Femur (tissue), 1 donor: ENCODE measurements around the gene DDT.
"Not testable (repeated sequence)": the region's sequence is repeated elsewhere in the genome, so short reads cannot be mapped to it uniquely, and the experiment has no call there.

Source experiments
- DNase-seq: peaks from one replicate; pipeline ENCODE4 v3.0.0-alpha.2; 2017

Gene DDT

DNA sequence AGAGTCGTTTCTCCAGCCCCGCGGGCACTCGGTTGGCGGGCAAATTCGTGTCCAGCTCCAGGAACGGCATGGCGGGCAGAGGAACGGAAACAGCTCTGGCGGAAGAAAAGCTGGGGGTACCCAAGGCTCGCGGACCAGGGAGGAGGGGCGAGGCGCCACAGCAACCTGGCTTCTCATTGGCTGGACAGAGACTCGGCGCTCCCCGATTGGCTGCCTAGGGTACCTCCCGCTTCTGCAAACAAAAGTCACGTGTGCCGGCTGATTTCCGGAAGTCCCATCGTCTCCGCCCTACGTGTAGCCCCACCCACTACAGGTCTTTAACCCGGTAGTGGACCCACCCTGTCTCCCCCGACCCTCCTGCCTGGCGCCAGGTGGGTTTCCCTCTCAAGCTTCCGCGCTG, at the start of gene DDT:
Gene DDT, minus strand, starts transcription at position 97 of the 400 bp plus-strand sequence. Its CDS starts 27 bp downstream, at position 70.
- DNase-seq, result not testable (repeated sequence)

DNA sequence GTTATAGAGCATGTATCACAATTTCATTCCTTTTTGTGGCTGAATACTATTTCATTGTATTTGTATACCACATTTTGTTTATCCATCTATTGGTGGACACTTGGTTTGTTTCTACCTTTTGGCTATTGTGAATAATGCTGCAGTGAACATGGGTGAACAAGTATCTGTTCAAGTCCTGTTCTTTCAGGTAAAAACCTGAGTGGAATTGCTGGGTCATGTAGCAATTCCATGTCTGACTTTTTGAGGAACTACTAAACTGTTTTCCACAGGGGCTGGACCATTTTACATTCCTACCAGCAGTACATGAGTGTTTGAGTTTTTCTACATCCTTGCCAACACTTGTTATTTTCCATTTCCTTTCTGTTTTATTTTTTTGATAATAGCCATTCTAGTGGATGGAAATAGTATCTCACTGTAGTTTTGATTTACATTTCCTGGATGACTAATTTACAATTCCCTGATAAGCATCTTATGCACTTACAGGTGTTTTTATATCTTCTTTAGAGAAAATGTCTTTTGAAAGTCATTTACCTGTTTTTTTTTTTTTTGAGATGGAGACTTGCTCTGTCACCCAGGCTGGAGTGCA, 49.1 kb upstream of the DDT start:
- no peak for DNase-seq

DNA sequence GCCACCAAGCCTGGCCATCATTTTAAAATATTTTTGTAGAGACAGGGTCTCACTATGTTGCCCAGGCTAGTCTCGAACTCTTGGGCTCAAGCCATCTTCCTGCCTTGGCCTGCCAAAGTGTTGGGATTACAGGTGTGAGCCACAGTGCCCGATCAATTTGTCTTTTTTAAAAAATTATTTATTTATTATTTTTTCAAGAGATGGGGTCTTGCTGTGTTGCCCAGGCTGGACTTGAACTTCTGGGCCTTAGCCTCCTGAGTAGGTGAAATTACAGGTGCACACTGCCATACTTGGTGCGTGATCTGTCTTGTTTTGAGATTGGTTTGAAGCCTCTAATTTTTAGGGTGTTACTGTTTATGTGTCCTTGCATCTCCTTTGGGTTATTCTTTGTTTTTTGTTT, 47.1 kb upstream of the DDT start:
- DNase-seq, result no peak

DNA sequence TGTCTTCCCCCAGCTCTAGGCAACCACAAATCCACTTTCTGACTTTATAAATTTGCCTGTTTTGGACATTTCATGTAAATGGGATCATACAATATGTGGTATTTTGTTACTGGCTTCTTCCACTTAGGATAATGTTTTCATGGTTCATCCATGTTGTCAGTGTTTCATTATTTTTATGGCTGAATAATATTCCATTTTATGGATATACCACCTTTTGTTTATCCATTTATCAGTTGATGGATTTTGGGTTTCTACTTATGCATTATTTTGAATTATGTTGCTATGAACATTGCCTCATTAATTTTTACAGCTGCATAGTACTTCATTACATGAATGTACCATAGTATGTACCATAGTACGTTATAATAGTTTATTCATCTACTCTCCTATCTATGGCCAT, 41.9 kb upstream of the DDT start:
- no peak for DNase-seq

DNA sequence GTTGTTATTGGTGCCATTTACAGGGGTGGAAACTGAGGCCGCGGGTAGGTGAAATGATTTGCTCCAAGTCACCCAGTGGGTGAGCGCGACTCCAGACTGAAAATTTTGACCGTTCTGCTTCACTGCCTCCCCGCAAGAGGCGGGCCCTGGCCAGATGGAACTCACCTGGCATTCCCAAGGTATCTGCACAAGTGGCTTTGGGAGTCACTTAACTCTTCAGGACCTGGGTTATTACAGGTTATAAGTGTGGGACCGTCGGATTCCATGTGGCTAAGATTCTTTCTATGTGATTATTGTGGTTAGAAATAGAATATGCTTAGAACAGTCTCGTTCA, 37.5 kb upstream of the DDT start:
- no peak for DNase-seq

DNA sequence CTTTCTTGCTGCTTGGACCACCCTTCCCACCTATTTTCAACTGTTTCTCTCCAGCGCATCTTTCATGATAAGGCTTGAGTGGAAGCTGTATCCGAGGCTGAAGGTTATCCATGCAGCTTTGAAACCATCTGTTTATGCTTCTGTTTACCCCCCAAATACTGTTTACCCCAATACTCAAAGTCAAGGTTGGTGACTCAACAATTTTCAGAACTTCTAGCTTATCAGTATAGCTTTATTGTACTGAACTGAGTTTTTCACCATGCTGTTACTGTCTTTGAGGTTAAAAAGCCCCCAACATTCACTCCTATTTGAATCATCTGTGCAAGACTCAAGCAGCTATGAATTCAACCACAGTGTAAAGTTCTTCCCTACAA, 35.8 kb upstream of the DDT start:
- no peak for DNase-seq

DNA sequence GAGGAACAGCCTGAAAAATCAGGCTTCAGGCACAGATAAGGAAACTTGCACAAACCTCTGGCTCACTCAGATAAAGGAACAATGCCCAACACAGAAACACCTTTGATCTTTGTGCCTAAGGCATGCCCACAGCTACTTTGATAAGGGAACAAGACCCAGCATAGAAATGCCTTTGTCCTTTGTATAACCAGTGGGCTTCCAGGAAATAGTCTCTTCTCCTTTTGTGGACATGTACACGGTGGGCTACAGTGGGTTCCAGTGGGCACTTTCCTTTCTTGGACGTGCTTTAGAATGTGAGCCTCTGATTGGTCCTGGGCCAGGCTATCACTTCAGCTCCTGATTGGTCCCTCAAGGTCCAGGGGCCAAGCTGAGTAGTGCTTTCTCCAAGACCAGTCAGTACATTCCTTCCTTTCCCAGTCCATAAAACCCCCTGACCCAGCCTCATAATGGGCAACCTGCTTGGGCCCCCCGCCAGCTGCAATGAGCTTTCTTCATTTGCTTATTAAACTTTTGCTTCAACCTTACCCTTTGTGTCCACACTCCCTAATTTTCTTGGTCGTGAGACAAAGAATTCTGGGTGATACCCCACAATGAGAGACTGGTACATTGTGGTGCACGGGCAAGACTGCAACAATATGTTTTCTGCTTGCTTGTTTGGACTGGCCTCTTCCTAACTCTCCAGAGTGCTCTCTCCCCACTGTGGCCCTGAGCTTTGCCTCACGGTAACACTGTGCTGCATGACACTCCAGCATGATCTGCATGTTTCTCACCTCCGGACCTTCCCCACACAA, 35.2 kb upstream of the DDT start:
- no peak for DNase-seq

DNA sequence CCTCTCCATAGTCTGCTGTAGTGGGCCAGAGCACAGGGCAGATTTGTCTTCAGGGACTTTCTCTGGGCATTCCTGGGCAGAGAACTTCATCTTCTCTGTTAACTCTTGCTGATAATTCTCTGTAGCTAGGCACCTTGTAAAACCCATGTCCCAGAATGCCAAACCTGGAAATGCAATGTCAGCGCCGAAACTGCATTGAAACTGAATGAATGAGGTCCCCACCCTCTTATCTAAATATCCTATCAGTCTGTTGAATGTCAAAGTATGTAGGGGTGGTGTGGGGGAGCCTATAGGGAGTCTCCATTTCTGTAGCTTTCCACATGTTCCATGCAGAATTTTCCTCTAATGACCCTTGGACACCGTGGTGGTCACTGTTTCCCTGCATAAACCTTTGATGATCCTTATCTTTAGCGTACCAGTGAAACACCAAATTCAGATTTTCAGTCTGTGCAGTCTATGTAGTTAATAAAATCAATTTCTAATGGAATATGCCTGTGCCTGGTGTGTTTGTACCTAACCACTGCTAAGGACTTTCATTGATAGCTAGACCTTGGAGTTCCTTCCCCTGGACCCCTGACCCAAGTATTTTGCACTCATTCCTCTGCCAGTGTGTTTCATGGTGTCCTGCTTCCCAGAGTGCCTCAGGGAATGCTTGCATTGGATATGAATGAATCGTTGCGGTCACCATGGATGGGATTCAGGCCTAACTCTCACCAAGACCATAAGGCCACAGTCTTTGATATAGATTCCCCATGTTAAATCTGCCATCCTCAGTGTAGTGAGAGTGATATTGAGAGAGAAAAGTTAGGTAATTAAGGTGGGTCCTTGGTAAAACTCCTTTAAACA, 34.4 kb upstream of the DDT start:
- DNase-seq, result no peak

DNA sequence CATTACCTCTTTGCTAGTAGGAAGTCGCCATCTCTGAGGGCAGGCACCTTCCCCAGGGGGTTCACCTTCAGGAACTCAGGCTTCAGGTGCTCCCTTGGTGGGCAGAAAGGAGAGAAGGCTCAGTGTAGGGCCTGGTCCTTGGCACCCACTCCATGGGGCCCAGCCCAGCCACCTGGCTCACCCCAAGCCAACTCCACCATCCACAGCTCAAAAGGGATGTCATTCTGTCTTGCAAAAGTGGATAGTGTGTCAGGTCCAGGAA, 33.7 kb upstream of the DDT start:
- no peak for DNase-seq

DNA sequence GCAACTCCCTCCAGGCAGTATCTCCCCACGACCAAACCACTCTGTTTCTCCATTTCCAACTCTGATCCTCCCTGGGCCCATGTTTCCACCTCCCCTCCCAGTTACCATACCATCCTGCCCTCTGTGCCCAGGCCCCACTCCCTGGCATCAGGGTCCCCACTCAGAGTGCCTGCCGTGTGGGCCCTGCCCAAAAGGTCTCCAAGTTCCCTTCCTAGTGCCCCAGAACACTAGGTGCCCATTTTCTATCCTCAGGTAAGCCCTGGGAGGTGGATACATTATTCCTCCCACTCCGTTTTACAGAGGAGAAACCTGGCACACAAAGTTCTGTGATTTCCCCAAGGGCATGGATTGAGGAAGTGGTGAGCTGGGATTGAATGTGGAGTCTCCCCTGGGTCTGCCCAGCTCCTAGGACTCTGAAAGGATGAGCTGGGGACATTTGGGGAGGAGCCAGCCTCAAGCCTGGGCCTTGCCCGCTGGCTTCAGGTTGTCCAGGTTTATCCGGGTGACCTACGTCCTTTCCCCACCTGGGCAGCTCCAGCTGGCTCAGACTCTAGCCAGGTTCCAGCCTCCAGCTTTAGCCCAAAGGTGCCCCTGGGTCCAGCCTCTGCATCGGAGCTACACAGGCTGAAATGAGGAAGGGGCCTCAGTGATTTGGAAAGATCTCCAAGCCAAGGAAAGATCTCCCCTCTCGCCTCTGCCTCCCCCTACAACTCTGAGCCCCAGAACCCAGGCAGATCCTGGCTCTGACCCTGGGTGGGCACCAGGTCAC, 33.2 kb upstream of the DDT start:
- no peak for DNase-seq

DNA sequence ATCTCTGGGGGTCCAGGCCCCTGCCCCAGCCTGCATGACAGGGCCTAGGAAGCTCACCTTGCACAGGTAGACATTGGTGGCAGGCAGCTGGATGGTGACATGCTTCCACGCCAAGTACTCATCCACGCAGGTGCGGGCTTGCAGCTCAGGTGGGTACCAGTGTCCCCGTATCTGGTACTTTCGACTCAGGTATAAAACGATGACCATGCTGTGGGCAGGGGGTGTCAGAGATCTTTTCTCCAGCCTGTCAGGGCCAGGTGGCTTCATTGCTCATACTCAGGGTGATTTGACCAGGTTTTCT, 32.6 kb upstream of the DDT start:
- DNase-seq, result no peak

DNA sequence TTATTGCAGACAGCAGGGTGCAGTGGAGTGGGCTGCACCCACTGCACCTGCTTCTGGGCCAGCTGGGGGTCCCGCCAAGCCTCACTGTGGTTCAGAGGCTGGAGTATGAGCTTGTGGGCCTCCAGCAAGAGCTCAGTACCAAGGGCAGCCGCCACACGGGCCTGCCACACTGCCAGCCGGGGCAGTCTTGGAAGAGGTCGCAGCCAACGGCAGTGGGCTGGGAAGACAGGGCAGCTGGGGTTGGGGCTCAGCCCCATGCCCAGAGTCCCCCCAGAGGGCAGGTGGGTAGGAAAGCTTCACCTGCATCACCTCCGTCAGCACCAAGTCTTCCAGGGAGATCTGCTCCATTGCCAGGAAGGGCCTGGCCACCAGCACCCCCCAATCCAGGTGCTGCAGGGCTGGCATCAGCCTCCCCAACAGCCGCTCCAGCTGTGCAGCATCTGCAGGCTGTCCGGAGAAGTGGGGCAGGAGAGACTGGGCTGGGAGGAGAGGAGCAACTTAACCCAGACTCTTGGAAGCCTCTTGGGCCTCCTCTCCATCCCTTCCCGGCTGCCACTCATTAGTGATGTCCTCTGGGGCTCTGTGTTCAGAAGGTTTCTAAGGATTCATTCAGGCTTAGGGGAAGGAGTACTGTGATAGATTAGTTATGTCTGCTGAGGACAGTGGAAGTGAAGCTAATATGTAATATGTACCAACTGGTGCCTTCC, 32.1 kb upstream of the DDT start:
- no peak for DNase-seq

DNA sequence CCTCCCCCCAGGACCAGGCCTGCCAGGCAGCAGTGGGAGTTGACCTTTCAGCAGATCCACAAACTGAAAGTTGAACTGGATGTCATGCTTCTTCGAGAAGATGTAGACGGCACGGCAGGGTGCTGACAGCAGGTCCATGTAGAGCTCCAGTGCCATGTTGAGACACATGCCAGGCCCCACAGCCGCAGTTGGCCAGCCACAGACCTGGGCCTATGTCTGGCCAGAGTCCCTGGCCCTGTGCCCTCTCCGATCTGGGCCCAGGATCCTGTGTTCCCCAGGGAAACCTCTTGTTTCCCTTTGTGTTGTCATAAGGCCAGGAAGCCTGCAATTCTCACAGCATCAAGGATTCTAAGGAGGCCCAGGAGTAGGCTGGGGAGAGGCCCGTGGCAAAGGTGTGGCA, 31.0 kb upstream of the DDT start, which contains the start of gene GSTT4:
Gene GSTT4, minus strand, starts transcription at position 253 of the 400 bp plus-strand sequence. Its CDS starts 97 bp downstream, at position 156.
- no peak for DNase-seq

DNA sequence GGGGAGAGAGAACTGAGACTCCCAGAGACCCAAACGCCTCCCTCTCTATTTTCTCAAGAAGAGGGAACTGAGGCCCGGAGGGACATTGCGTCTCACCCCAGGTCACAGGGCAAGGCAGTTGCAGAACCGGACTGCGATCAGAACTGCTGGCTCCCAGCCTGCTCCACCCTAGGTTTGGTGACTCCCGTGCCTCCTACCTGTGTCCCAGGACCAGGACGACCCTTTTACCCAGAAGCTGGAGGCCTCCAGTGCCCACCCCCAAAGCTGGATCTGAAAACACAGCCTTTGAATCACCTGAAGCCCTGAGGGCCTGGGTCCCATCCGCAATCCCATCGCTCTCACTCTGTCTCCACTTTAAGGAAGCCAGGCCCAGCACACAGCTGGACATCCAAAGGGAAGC, 29.6 kb upstream of the DDT start:
- DNase-seq, result no peak

DNA sequence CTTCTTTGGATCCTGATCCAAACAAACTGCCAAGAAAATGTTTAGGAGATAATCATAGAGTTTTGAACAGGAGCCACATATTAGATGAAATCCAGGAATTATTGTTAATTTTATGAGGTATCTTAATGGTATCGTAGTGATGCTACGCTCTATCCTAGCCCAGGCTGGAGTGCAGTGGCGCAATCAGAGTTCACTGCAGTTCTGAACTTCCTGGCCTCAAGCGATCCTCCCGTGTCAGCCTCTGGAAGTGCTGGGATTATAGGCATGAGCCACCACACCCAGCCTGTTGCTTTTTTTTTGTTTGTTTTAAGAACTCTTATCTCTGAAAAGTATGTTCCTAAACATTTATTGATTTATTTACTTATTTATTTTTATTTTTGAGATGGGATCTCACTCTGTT, 28.6 kb upstream of the DDT start:
- DNase-seq, result no peak

DNA sequence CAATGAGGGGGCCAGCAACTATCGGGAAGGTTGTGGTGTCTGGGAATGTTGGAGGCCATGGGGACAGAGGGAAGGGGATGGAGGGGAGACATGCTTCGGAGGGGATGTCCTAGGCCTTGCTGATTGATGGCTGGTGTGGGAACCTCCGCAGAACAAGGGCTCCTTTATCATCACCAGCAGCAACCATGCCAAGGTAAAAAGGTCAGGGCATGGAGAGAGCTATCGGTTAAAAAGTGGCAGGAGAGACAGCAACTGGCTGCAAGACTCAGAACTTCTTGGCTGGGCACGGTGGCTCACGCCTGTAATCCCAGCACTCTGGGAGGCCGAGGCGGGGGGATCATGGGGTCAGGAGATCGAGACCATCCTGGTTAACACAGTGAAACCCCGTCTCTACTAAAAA, 28.0 kb upstream of the DDT start:
- DNase-seq, result no peak

DNA sequence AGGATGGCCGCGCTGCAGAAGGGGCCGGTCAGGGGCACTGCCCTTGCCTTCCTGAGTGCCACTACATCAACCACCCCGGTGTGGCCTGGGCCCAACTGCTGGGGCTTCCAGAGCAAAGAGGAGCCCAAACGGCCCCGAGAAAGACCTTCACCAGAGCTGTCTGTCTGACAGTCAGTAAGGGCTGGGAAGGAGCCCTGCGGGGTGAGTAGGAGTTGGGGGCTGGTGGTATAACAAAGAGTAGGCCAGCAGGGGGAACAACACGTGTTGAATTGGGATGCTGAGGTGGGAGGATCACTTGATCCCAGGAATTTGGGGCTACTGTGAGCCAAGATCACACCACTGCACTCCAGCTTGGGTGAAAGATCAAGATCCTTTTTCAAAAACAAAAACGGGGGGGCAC, 27.1 kb upstream of the DDT start:
- DNase-seq, result no peak

DNA sequence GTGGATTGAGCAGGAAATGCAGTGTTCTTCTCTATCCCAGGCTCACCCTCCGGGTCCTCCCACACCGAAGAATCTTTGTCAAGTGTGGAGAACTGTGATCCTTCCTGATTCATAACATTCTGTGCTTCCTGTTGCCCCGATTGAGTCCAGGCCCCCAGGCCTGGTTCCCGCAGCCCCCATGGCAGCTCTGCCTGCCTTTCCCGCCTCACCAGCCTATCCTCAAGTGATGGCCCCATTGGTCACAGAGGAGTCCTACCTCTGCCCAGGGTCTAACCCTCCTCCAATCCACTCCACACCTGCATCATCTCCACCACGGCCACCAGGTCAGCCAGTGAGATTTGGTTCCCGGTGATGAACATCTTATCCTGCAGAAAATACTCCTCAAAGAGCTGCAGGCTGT, 25.5 kb upstream of the DDT start:
- DNase-seq, result not testable (repeated sequence)

DNA sequence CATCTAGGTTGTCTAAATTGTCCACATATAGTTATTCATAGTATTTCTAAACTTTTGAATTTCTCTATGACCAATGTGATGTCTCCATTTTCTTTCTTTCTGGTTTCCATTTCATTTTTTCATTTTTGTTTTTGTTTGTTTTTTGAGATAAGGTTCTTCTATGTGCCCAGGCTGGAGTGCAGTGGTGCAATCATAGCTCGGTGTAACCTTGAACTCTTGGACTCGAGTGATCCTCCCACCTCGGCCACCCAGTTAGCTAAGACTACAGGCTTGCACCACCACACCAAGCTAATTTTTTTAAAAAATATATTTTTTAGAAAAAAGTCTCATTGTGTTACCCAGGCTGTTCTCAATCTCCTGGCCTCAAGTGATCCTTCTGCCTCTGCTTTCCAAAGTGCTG, 22.9 kb upstream of the DDT start:
- no peak for DNase-seq

DNA sequence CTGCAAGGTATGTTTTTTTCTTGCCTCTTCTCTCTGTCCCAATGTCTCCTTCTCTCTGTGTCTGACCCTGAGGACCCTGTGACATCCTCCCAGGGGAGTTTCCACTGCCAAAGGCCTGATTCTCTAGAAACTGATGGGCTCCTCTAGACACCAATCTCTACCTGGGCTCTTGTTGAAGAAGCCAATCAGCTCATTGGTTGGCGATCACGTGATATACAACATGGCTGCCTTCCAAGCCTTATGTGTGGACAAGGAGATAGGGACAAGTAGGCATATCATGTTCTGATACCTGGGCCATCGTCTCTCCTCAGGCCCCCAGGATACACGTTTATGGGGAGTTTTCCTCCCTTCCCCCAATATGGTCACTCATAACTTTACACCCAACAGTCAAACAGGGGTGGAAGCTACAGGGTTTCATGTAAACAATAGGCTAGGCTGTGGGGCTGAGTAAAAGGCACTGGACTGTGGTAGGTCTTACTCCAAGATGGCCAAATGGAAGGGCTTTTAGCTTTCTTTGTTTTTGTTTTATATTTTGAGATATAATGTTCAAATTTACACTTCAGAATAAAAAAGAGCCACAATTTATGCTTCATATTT, 19.4 kb upstream of the DDT start:
- not testable (repeated sequence) for DNase-seq

DNA sequence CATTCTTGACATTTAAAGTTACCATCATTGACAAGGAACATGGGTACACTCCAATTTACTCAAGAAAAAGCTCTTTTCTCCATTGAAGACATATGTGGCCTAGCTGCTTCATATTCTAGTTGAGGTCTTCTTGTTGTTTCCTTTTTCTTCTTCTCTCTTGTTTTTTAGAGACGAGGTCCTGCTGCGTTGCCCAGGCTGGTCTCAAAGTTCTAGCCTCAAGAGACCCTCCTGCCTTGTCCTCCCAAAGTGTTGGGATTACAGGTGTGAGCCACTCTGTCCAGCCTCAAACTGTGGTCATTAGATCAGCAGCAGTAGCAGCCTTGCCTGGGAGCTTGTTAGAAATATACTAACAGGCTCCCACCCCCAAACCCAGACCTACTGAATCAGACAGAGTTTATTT, 18.8 kb upstream of the DDT start:
- DNase-seq, result not testable (repeated sequence)

DNA sequence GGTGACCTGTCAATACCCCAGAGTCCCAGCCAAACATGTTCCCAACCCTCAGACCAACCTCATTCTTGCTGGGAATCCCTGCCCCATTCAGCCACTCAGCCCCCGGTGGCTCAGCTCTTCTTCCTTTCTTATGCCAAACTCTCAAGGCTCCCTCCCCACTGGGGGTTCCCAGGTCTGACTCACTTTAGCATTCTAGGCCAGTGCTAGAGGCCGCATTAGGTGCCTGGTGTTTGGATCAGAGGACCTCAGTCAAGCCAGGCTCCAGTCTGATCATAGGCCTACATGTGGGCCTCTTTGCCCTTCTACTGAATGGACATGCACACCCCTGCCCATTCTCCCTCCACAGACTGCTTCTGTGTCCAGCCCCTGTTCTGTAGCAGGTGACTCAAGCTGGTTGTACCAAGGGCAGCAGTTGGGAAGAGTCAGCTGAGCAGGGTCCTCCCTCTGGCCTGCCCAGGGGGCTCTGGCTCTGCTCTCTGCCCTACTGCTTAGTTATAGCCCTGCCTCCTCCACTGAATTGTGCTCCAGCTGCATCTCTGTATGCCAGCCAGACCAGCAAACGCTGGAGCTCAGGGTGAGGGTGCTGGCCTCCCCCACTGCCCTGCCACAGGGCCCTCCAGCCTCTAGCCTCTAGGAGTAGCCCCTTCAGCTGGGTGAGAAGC, 15.5 kb upstream of the DDT start:
- DNase-seq, result not testable (repeated sequence)
